DMS53 treated with DMSO at 0.1 percent for 48 hours (cell line): ENCODE data around the gene EPHA3.

Source experiments
- DNase-seq: peaks from one replicate; lab custom pipeline; 2025; ENCODE audit not compliant: unreplicated experiment; lab: John Stamatoyannopoulos, UW

EPHA3 gene

GRCh38 chr3:89278302-89279025, 171.0 kb downstream of the EPHA3 start:
- DNase-seq: no peak

- DNase-seq: no peak
Observed at GRCh38 chr3:89280301-89280700, 172.9 kb downstream of the EPHA3 start.

GRCh38 chr3:89280822-89281365, 173.5 kb downstream of the EPHA3 start:
- no peak for DNase-seq

- no peak for DNase-seq
Observed at GRCh38 chr3:89287902-89288508, 180.6 kb downstream of the EPHA3 start.

DNA sequence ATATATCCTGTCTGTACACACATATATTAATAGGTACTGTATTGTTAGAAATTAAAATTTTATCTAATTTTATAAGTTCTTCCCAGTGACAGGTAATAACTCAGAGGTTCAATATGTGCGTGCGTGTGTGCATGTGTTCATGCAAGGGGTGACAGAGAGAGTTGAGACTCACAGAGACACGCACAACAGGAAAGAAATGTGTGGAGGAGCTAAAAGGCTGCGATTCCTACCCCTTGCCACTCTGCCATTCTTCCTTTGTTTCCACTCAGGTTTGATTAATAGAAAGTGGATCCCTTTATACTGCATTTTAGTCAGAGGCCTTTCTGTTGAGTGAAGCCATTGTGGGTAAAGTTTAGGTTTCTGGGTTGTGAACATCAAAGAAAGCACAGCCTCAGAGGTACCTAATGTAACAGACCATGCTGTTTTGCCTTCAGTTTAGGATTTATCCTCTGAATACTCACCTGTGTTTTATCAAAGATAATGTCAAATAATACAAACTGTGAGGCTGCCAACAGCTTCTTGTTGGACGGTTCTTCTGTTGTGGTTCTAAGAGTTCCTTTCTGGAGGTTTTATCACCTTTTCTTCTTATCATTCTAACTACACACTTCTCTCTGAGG, 182.3 kb downstream of the EPHA3 start:
- no peak for DNase-seq

DNA sequence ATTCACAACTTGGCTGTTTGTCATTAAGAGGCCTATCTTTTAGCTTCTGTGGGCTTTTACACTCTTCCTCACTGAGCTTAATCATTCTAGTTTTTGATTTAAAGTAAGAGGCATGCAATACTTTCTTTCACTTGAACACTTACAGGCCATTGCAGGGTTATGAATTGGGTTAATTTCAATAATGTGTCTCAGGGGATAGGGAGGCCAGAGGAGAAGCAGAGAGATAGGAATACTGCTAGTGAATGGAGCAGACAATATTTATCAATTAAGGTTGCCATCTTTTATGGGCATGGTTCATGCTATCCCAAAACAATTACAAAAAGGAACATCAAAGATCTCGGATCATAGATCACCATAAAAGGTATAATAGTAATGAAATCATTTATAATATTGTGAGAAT, 189.8 kb downstream of the EPHA3 start:
- no peak for DNase-seq

DNA sequence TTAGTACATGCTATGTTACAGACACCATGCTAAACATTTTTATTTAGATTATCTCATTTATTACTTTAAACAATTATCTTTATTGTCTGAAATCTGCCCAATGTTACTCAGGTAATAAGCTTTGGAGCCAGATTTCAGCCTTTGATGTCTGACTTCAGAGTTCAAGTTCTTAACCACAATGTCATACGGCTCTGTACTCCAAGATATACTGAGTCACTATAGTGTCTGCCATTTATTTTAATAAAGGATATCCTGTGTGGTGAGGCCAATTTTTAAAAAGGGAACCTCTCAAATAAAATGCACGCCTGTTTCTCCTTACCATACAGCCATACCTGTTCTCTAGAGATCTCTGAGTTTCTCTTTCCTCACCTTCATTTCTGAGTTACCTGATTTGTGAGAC, 193.1 kb downstream of the EPHA3 start:
- DNase-seq: no peak

GRCh38 chr3:89300981-89301380, 193.6 kb downstream of the EPHA3 start:
- DNase-seq: no peak

DNA sequence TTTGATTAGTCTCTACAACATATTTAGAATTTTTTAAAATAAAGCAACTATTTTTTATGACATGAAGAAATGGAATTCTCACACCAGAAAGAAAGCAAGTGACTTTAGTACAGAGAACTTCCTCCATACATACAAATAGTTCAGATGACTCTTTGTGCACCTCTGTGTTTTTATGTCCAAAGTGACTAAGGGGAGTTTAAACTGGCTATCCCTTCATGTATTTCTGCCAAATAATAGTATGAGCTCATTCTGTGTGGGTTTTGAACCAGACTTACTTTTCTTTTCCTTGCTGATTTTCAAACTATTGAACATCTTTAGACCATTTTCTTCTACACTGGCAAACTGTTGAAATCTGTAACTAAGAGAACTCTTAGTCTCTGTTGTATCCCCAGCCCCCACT, 196.3 kb downstream of the EPHA3 start:
- DNase-seq: no peak

- DNase-seq: no peak
Observed at GRCh38 chr3:89306540-89306939, 199.1 kb downstream of the EPHA3 start.

GRCh38 chr3:89311581-89311980, 204.2 kb downstream of the EPHA3 start:
- DNase-seq: no peak

DNA sequence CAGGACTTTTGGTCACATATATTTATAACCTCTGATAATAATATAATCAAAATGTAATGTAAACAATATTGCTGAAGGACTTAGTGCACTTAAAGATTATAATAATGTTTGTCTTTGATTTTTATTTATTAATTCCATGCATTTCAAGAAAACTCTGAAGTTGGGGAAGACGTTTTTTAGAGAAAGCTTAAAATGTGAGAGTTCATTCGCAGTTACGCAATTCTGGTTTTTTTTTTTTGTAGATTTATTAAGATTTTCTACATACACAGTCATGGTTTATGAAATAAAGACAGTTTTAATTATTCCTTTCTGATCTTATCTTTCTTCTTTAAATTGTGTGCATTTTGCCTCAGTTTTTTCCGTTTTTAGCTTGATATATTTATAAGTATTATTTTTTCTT, 204.7 kb downstream of the EPHA3 start:
- no peak for DNase-seq

- peak; percentile 2 for DNase-seq
Observed at GRCh38 chr3:89314454-89315098, 207.2 kb downstream of the EPHA3 start.

DNA sequence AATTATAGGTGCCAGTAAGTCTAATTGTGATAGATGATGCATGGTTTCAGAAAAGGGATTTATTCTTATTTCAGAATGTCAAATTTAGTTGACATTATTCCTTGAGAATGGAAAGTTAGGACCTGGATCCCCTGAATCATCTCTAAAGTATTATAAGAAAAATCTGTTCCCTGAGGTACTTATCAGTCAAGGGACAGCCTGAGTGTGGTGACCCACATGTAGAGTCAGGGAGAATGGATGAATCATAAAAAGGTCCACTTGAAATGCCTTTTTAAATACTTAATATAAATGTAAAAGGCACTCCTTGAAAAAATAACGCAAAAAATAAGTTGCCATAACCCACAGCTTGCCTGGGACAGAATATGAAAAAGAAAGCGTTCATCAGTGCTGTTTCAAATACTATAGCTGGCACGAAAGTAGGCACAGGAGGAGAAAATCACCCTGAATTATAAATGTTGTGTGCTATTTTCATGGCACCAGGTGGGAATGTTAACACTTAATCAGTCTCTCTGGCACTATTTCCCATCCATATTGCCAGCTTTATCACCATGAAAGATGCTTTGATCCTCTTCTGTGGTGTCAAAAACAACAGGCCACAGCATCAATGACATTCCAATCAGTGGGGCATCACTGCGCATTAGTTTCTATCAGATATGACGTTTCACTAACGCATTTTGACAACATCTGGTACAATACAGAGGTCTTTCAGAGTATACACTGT, 208.5 kb downstream of the EPHA3 start:
- DNase-seq: no peak

GRCh38 chr3:89320186-89320585, 212.8 kb downstream of the EPHA3 start:
- DNase-seq: no peak

DNA sequence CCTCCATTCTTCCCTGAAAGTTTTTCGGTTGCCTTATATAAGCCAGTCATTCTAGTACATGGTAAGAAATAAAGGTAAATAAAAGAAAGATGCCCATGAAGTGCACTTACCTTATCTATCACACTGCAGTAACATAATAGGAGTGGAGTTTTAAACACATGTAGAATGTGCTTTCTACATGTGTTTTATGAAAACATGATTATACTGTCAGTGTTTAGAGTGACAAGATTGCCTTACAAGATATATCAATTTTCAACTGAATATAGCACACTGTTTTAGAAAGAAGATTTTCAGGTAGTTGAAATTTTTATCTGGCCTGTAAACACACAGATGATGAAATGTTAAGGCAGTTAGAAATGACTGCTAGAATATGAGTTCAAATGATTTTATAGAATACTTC, 219.6 kb downstream of the EPHA3 start:
- no peak for DNase-seq

DNA sequence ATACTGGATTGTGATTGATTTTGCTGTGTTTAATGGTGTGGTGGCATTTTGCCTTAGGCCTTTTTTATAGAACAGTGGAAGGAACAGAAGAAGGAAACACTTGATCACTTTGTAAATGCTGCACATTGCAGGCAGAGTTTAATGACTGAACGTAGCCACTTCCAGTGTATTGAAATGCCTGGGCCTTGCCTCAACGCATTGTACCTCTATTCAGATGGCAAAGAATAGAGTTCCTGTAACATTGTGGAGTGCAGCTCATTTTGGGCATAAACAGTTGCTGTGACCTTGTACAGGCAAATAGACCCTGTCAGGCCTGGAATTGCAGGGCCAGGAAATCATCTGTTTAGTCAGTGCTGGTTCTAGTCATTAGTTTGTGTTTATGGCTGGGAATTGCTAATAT, 225.0 kb downstream of the EPHA3 start:
- DNase-seq: no peak

GRCh38 chr3:89332793-89333192, 225.4 kb downstream of the EPHA3 start:
- no peak for DNase-seq

- DNase-seq: no peak
Observed at GRCh38 chr3:89335693-89336092, 228.3 kb downstream of the EPHA3 start.

- DNase-seq: no peak
Observed at GRCh38 chr3:89340408-89340807, 233.0 kb downstream of the EPHA3 start.

- no peak for DNase-seq
Observed at GRCh38 chr3:89344076-89344475, 236.7 kb downstream of the EPHA3 start.
